K562 (cell line): ENCODE results near the gene MAN2A1. TPM values are rescaled to one million over a fixed set of nuclear protein-coding genes. Genes with fewer than 3 reads are reported as not detected.

Experiments
- ATAC-seq: fragments of 200-7000 bp; cut with Tn5 transposase; 3 replicates; pipeline ENCODE4 v1.9.1; 2020; ENCODE audit warnings: moderate library complexity
- BruUV-seq: library from RNA; stranded (reverse); fragments of 400-500 nt; replicated peaks from 2 replicates; lab custom pipeline; 2021; lab: Mats Ljungman, UMichigan
- CTCF ChIA-PET: fragments of 300-600 bp; formaldehyde crosslinking; extraction: SDS; loops from one replicate; lab custom pipeline; 2021; ENCODE audit warnings: low intra/inter-chr PET ratio; lab: Yijun Ruan, JAX
- POLR2A ChIA-PET: fragments of 300-600, 350-650 bp; sonication (Branson Sonifier 250); formaldehyde crosslinking; extraction: SDS; loops from one replicate; lab custom pipeline; 2021; ENCODE audit warnings: antibody characterized with exemption, inconsistent platforms; lab: Yijun Ruan, JAX
- DNase-seq, 4 experiments: peaks; one replicate each; pipeline versions ENCODE4 v3.0.0 to v3.0.0-alpha.2; 2011 to 2018; ENCODE audit warnings: low spot score in 3 of 4, mixed read lengths in 3 of 4; ENCODE audit errors: extremely low read depth in 1 of 4
- FAIRE-seq: peaks from 2 replicates; lab custom pipeline; 2011; peaks lifted over from hg19 to GRCh38; lab: Jason Lieb, UNC
- H2AFZ ChIP-seq: 2 replicates; pipeline ENCODE4 v1.6.0; 2011; ENCODE audit warnings: low read depth, low read length, control low read depth, inconsistent platforms
- H3K27ac ChIP-seq: fragments of 200-600 bp; 3 replicates; pipeline ENCODE4 v1.8.0; 2011; ENCODE audit warnings: low read depth, mild to moderate bottlenecking, control low read depth, inconsistent platforms, low read length, moderate library complexity, mixed read lengths; ENCODE audit errors: extremely low read depth
- H3K27me3 ChIP-seq, 2 experiments: fragments of 300-600 bp in 1 of 2; 2 replicates in 1 of 2; 3 replicates in 1 of 2; pipeline versions ENCODE4 v1.6.0 to v1.8.0; 2011; ENCODE audit warnings: inconsistent platforms in 2 of 2, low read length in 2 of 2, mild to moderate bottlenecking in 1 of 2, mixed read lengths in 1 of 2, moderate library complexity in 1 of 2; ENCODE audit not compliant: control insufficient read depth in 2 of 2, insufficient read depth in 2 of 2
- H3K36me3 ChIP-seq: fragments of 300-600 bp; 3 replicates; pipeline ENCODE4 v1.8.0; 2011; ENCODE audit warnings: mild to moderate bottlenecking, low read length, inconsistent platforms; ENCODE audit not compliant: control insufficient read depth, insufficient read depth
- H3K4me1 ChIP-seq, 2 experiments: fragments of 200-600 bp in 1 of 2; replicated peaks in 1 of 2; 2 replicates in 1 of 2; 3 replicates in 1 of 2; pipeline versions ENCODE4 v1.5.1 to v1.8.0; 2011; ENCODE audit warnings: inconsistent platforms in 2 of 2, low read length in 2 of 2, mild to moderate bottlenecking in 1 of 2, mixed read lengths in 1 of 2, moderate library complexity in 1 of 2; ENCODE audit not compliant: control insufficient read depth in 2 of 2, insufficient read depth in 2 of 2
- H3K4me2 ChIP-seq: 2 replicates; pipeline ENCODE4 v1.6.1; 2011; ENCODE audit warnings: low read length, control low read depth, inconsistent platforms, mixed read lengths; ENCODE audit not compliant: insufficient read depth
- H3K4me3 ChIP-seq: fragments of 200-600 bp; sonication (generic), shearing (Covaris generic); 2 replicates; pipeline ENCODE4 v1.5.1; 2016; ENCODE audit warnings: control low read depth, inconsistent platforms
- H3K79me2 ChIP-seq: fragments of 200-600 bp; 3 replicates; pipeline ENCODE4 v1.8.0; 2011; ENCODE audit warnings: low read length, inconsistent platforms; ENCODE audit not compliant: control insufficient read depth, insufficient read depth
- H3K9ac ChIP-seq, 2 experiments: 2 replicates each; pipeline versions ENCODE4 v1.6.0 to v1.6.1; 2011; ENCODE audit warnings: low read depth in 2 of 2, low read length in 2 of 2, control low read depth in 1 of 2, inconsistent platforms in 1 of 2, mild to moderate bottlenecking in 1 of 2, mixed read lengths in 1 of 2; ENCODE audit not compliant: insufficient read depth in 1 of 2
- H3K9me1 ChIP-seq: one replicate; pipeline ENCODE4 v1.6.0; 2011; ENCODE audit warnings: inconsistent platforms, mild to moderate bottlenecking, low read length, moderate library complexity; ENCODE audit not compliant: control insufficient read depth, insufficient read depth
- H3K9me3 ChIP-seq: replicated peaks from 2 replicates; pipeline ENCODE4 v1.5.1; 2011; ENCODE audit warnings: low read depth, low read length, inconsistent platforms; ENCODE audit not compliant: control insufficient read depth, insufficient read depth
- H4K20me1 ChIP-seq: replicated peaks from 2 replicates; pipeline ENCODE4 v1.6.1; 2011; ENCODE audit warnings: low read length, inconsistent platforms, mixed read lengths; ENCODE audit not compliant: control insufficient read depth, insufficient read depth
- CBFA2T3 ChIP-seq: fragments of 450-650 bp; IDR thresholded peaks from 2 replicates; pipeline ENCODE4 v1.6.1; 2017
- CCNT2 ChIP-seq: IDR thresholded peaks from 2 replicates; pipeline ENCODE4 v1.6.1; 2011; ENCODE audit warnings: borderline replicate concordance, low read depth, mild to moderate bottlenecking, moderate library complexity, mixed read lengths, low read length; ENCODE audit not compliant: insufficient read length; ENCODE audit errors: extremely low read depth
- HNRNPLL ChIP-seq: fragments of 200-400 bp; formaldehyde crosslinking; IDR thresholded peaks from 2 replicates; pipeline ENCODE4 v1.6.1; 2017; ENCODE audit warnings: low read length, low read depth, mild to moderate bottlenecking; ENCODE audit not compliant: poor library complexity, severe bottlenecking
- KLF10 ChIP-seq: fragments of 250-450 bp; sonication (Bioruptor Pico); IDR thresholded peaks from 2 replicates; pipeline ENCODE4 v1.6.1; 2021; ENCODE audit warnings: matching md5 sums
- MEIS2 ChIP-seq: fragments of 450-650 bp; IDR thresholded peaks from 2 replicates; pipeline ENCODE4 v1.6.1; 2014; ENCODE audit warnings: mild to moderate bottlenecking; ENCODE audit not compliant: partially characterized antibody
- NFIC ChIP-seq: fragments of 450-650 bp; IDR thresholded peaks from 2 replicates; pipeline ENCODE4 v1.6.1; 2017; ENCODE audit warnings: mild to moderate bottlenecking, inconsistent platforms
- PTRF ChIP-seq: fragments of 450-650 bp; IDR thresholded peaks from 2 replicates; pipeline ENCODE4 v1.6.1; 2016; ENCODE audit warnings: mild to moderate bottlenecking, missing genetic modification characterization, missing compliant biosample characterization
- SLC30A9 ChIP-seq: fragments of 250-450 bp; sonication (Bioruptor Pico); IDR thresholded peaks from 2 replicates; pipeline ENCODE4 v1.8.0; 2022; ENCODE audit warnings: mild to moderate bottlenecking, moderate library complexity
- SNAPC5 ChIP-seq: fragments of 250-450 bp; sonication (Bioruptor Pico); IDR thresholded peaks from 2 replicates; pipeline ENCODE4 v1.8.0; 2021; ENCODE audit warnings: moderate library complexity, mild to moderate bottlenecking, inconsistent platforms
- TEAD1 ChIP-seq, 2 experiments: fragments of 450-650 bp in 1 of 2; sonication (generic) in 1 of 2; formaldehyde crosslinking; IDR thresholded peaks; 2 replicates each; pipeline versions ENCODE4 v1.4.0 to v1.8.0; 2020 to 2022; ENCODE audit warnings: mild to moderate bottlenecking in 2 of 2, missing genetic modification reagents in 1 of 2
- TFAM ChIP-seq: fragments of 250-450 bp; sonication (Bioruptor Pico); conservative IDR thresholded peaks from 2 replicates; pipeline ENCODE4 v1.5.0; 2021; ENCODE audit warnings: mild to moderate bottlenecking, moderate library complexity
- XRCC5 ChIP-seq: fragments of 200-400 bp; formaldehyde crosslinking; IDR thresholded peaks from 2 replicates; pipeline ENCODE4 v1.6.1; 2017; ENCODE audit warnings: low read depth, mild to moderate bottlenecking, low read length
- ZNF124 ChIP-seq: sonication (generic); formaldehyde crosslinking; IDR thresholded peaks from 2 replicates; pipeline ENCODE4 v1.8.1; 2022; ENCODE audit warnings: missing genetic modification reagents
- ZNF224 ChIP-seq: sonication (generic); formaldehyde crosslinking; IDR thresholded peaks from 2 replicates; pipeline ENCODE4 v1.8.0; 2022; ENCODE audit warnings: mild to moderate bottlenecking, missing genetic modification reagents
- ZNF274 ChIP-seq: IDR thresholded peaks from 2 replicates; pipeline ENCODE4 v1.6.1; 2011; ENCODE audit warnings: low read depth, mild to moderate bottlenecking, low read length, moderate library complexity, borderline replicate concordance
- ZNF318 ChIP-seq, 2 experiments: fragments of 450-650 bp; IDR thresholded peaks; 2 replicates each; pipeline ENCODE4 v1.6.1; 2016; ENCODE audit warnings: mild to moderate bottlenecking in 2 of 2, borderline replicate concordance in 1 of 2, low read depth in 1 of 2, moderate library complexity in 1 of 2
- WGBS: fragments of 100-300 bp; shearing (Covaris generic); methylation state at CpG from one replicate; pipeline ENCODE4 v1.1.6; 2016; ENCODE audit warnings: low coverage, mixed read lengths; ENCODE audit not compliant: insufficient coverage; ENCODE audit errors: missing lambda C conversion rate; 5-methylcytosine and 5-hydroxymethylcytosine counted together
- in situ Hi-C: fragments of 300-500 bp; cut with MboI; formaldehyde crosslinking; loops from 4 replicates; pipeline ENCODE4 v1.15.0; 2018; ENCODE audit warnings: inconsistent platforms, mixed read lengths
- intact Hi-C: fragments of 100-400 bp; cut with micrococcal nuclease; formaldehyde crosslinking; loops from 2 replicates; pipeline ENCODE4 v1.14.2; 2022
- polyA plus RNA-seq, 8 experiments: library from polyadenylated mRNA; depleted of rRNA in 4 of 8; stranded (reverse) in 5 of 8; unstranded in 3 of 8; fragments of >200 nt; fragmentation: Nextera tagmentation in 2 of 8; fragmentation: Illumina TruSeq in 1 of 8; extraction: Ambion mirVana in 2 of 8; extraction: Trizol in 1 of 8; gene quantifications; 2 replicates each; pipeline versions ENCODE4 v1.2.1 to v1.2.3, GENCODE V29; 2011 to 2014; ENCODE audit warnings: inconsistent platforms in 1 of 8, missing spikeins in 1 of 8
- total RNA-seq, 7 experiments: library from RNA; depleted of rRNA in 6 of 7; stranded (reverse); fragments of >200 nt in 6 of 7; fragmentation: Illumina TruSeq in 2 of 7; extraction: Trizol in 2 of 7; gene quantifications; 2 replicates each; pipeline versions ENCODE4 v1.2.1 to v1.2.3, GENCODE V29; 2011 to 2021; ENCODE audit warnings: low replicate concordance in 1 of 7

MAN2A1 gene
- total and polyA plus RNA-seq, 9 of the 15 experiments (the other 6 are each of a cell fraction or from before 2014, with no cell fraction given): 5.2 to 32.0 (median 19.8) TPM

- Histone ChIP-seq H3K4me1 (no peaks in the 10 kb centered on the region), H3K4me2 (no peak overlapping the region), H2AFZ (no peak overlapping the region), H3K79me2 (no peaks in the 10 kb centered on the region), H3K9me3 (peaks cover 2% of the 10 kb centered on the region; the same call in 1 of the 2 replicates), H3K27me3 (no peaks in the 10 kb centered on the region), H3K27ac (no peak overlapping the region), H3K9ac (no peak overlapping the region), H3K4me3 (no peak overlapping the region), H3K9me1 (no peaks in the 10 kb centered on the region), H3K36me3 (peaks cover 32% of the 10 kb centered on the region; the same call in 2 of the 3 replicates), H4K20me1 (no peaks in the 10 kb centered on the region)
- in situ Hi-C loops (no loop called here), intact Hi-C loops (no loop called here)
- ATAC-seq (no peak), FAIRE-seq (no peak), DNase-seq (no peak)
- CTCF ChIA-PET: no interaction called here
- no TSS peak for BruUV-seq
- WGBS: 87% methylated on average over 3 of the region's 3 CpGs
- POLR2A ChIA-PET: no interaction called here
- TF ChIP-seq ZNF124: no peak
- TF ChIP-seq KLF10 (CRISPR knock-in tag): no peak
- no peak for TF ChIP-seq ZNF224 (CRISPR knock-in tag)
- no peak for TF ChIP-seq TFAM (CRISPR knock-in tag)
- TF ChIP-seq MEIS2: no peak
- TF ChIP-seq SNAPC5 (CRISPR knock-in tag): no peak
- no peak for TF ChIP-seq TEAD1 (CRISPR knock-in tag; IDR thresholded peaks at IDR 0.05)
- no peak for TF ChIP-seq ZNF274
- no peak for TF ChIP-seq PTRF (tag)
- TF ChIP-seq CCNT2: no peak
- TF ChIP-seq ZNF318 (IDR thresholded peaks at IDR 0.05; ENCODE audit: borderline replicate concordance in 1 of 2, low read depth in 1 of 2): no peak
- no peak for TF ChIP-seq HNRNPLL
- no peak for TF ChIP-seq NFIC
- TF ChIP-seq XRCC5: no peak
- no peak for TF ChIP-seq CBFA2T3
- no peak for TF ChIP-seq SLC30A9 (CRISPR knock-in tag)
Observed at GRCh38 chr5:109788596-109788995, 98.9 kb downstream of the MAN2A1 start.
